K562 (cell line): Measurements from ENCODE around the gene PNPLA4.

Experiments
- CTCF ChIP-seq, 3 experiments: IDR thresholded peaks in 2 of 3; conservative IDR thresholded peaks in 1 of 3; 2 replicates each; pipeline ENCODE4 v1.5.1; 2011 to 2012; ENCODE audit warnings: low read length in 3 of 3, mild to moderate bottlenecking in 3 of 3, control low read depth in 2 of 3, improper control_type of control experiment in 1 of 3, inconsistent platforms in 1 of 3, low read depth in 1 of 3, mixed read lengths in 1 of 3, moderate library complexity in 1 of 3; ENCODE audit not compliant: insufficient read depth in 2 of 3
- EHMT2 ChIP-seq: fragments of 450-650 bp; IDR thresholded peaks from 2 replicates; pipeline ENCODE4 v1.6.1; 2018; ENCODE audit warnings: antibody characterized with exemption
- HNRNPUL1 ChIP-seq: fragments of 200-400 bp; formaldehyde crosslinking; IDR thresholded peaks from 2 replicates; pipeline ENCODE4 v1.6.1; 2017; ENCODE audit warnings: low read length
- MCM3 ChIP-seq: fragments of 450-650 bp; IDR thresholded peaks from 2 replicates; pipeline ENCODE4 v1.6.1; 2016
- NFIC ChIP-seq: fragments of 450-650 bp; IDR thresholded peaks from 2 replicates; pipeline ENCODE4 v1.6.1; 2017; ENCODE audit warnings: mild to moderate bottlenecking, inconsistent platforms
- USF2 ChIP-seq: sonication (generic); formaldehyde crosslinking; IDR thresholded peaks from 2 replicates; pipeline ENCODE4 v1.5.0; 2020; ENCODE audit warnings: missing genetic modification reagents
- ZNF174 ChIP-seq: fragments of 250-450 bp; sonication (Bioruptor Pico); IDR thresholded peaks from 2 replicates; pipeline ENCODE4 v1.4.0; 2020; ENCODE audit warnings: mild to moderate bottlenecking

GRCh38 chrX:7925867-7926472 lies 1.2 kb downstream of the PNPLA4 start:
- TF ChIP-seq MCM3 (no peak), ZNF174 (no peak), EHMT2 (no peak), NFIC (no peak), USF2 (CRISPR knock-in tag) (no peak), HNRNPUL1 (no peak), CTCF (IDR thresholded peaks at IDR 0.05 in 2 of 3, conservative IDR thresholded peaks at IDR 0.05 in 1 of 3; ENCODE audit: insufficient read depth in 2 of 3, low read depth in 1 of 3, low read length in 3 of 3) (peak; percentile 69 to 74 (median 72))
